Prostate gland (tissue), 2 donors: ENCODE results near the gene ARF3.

Source experiments
- CTCF ChIP-seq, 4 experiments: fragments of 200-600 bp in 2 of 4; fragments of 450-650 bp in 2 of 4; sonication (generic) in 2 of 4; IDR thresholded peaks; 1 replicate in 3 of 4; 2 replicates in 1 of 4; pipeline ENCODE4 v1.5.1; 2016 to 2019; ENCODE audit warnings: antibody characterized with exemption in 4 of 4, mild to moderate bottlenecking in 2 of 4, moderate library complexity in 2 of 4
- POLR2A ChIP-seq: fragments of 450-650 bp; IDR thresholded peaks from one replicate; pipeline ENCODE4 v1.6.1; 2016; ENCODE audit warnings: antibody characterized with exemption, mild to moderate bottlenecking
- POLR2AphosphoS5 ChIP-seq: sonication (generic); formaldehyde crosslinking; IDR thresholded peaks from one replicate; pipeline ENCODE4 v1.6.1; 2017; ENCODE audit warnings: antibody characterized with exemption

DNA sequence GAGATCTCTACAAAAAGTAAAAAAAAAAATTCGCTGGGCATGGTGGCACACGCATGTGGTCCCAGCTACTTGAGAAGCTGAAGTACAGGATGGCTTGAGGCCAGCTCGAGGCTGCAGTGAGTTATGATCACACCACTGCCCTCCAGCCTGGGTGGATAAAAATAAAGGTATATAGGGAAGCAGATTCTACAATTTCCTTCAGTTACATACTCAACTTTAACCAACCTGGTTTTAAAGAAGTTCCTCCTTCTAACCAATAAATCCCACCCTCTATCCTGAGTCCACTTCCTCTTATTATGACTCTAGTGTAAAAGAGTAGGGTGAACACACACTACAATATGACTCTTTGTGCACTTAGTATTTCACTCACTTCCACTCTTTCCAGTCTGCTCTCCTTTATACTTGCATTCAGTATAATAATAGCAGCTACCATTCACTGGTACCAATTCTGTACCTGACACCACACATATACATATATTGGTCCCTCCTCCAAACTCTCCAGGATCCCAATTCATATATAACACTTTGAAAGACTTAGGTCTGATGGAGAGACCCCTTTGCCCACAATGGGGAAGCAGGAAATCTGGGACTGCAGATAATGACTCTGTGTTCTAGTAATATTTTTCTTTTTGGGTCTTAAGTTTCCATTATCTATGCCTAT lies 2.3 kb downstream of the ARF3 start:
- TF ChIP-seq CTCF (IDR thresholded peaks at IDR 0.05), result no peak
- TF ChIP-seq POLR2A, result no peak
- no peak for TF ChIP-seq POLR2AphosphoS5
